Measurements from ENCODE around the gene PRKG1.

Gene PRKG1

DNA sequence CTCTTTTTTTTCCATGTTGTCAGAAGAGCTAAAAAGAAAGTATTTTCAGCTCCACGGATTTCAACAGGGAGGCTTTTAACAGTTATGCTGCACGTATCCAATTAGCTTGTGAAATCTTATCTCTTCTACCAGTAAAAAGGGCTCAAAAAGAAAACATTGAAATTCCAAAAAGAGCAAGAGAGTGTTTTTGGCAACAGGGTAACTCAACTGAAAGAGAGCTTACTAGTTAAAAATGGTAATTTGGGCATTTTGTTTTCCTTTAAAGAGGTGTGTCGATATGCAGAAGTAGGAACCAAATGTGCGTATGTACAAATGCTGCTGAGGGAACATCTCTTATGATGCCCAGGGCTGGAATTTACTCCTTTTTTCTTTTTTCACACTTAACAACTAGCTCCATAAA, 292.8 kb downstream of the PRKG1 start:
- TF ChIP-seq RAD21 (IDR thresholded peaks at IDR 0.05; ENCODE audit: low read depth) (no peak), EGR1 (IDR thresholded peaks at IDR 0.05) (no peak), CREB1 (IDR thresholded peaks at IDR 0.05; ENCODE audit: low read depth) (no peak), TAF1 (IDR thresholded peaks at IDR 0.05; ENCODE audit: low read depth) (no peak), TEAD4 (IDR thresholded peaks at IDR 0.05) (no peak), TCF12 (IDR thresholded peaks at IDR 0.05; ENCODE audit: low read depth) (no peak), FOXM1 (IDR thresholded peaks at IDR 0.05; ENCODE audit: borderline replicate concordance, low read depth) (no peak), ZBTB7A (IDR thresholded peaks at IDR 0.05; ENCODE audit: low read depth) (no peak), EP300 (IDR thresholded peaks at IDR 0.05; ENCODE audit: borderline replicate concordance) (no peak), NFIC (IDR thresholded peaks at IDR 0.05) (no peak), REST (IDR thresholded peaks at IDR 0.05; ENCODE audit: low read depth) (no peak)
- TF ChIP-seq, protein P1, sequence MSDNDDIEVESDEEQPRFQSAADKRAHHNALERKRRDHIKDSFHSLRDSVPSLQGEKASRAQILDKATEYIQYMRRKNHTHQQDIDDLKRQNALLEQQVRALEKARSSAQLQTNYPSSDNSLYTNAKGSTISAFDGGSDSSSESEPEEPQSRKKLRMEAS (IDR thresholded peaks at IDR 0.05), result no peak

DNA sequence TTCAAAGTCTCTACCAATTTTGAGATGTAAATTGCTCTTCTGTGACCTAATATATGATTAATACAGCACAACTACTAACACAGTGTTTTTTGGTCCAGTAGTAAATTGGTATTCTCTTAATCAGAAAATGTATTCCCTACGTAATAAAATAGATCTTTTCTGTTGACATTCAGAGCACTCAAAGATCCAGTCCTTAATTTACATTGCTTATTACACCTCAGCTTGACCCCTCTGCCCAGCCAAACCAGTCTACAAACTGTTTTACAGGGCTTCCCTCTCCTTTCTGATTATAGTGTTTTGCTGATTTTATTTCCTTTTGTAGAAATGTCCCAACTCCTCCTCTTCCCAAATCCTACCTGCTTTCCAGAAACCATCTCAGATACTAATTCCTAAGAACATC, 293.4 kb downstream of the PRKG1 start:
- TF ChIP-seq, protein P1 (IDR thresholded peaks at IDR 0.05), result no peak
- TF ChIP-seq REST (IDR thresholded peaks at IDR 0.05; ENCODE audit: low read depth), result no peak
- no peak for TF ChIP-seq ZBTB7A (IDR thresholded peaks at IDR 0.05; ENCODE audit: low read depth)
- TF ChIP-seq RAD21 (IDR thresholded peaks at IDR 0.05; ENCODE audit: low read depth), result no peak
- TF ChIP-seq CREB1 (IDR thresholded peaks at IDR 0.05; ENCODE audit: low read depth), result no peak
- no peak for TF ChIP-seq FOXM1 (IDR thresholded peaks at IDR 0.05; ENCODE audit: borderline replicate concordance, low read depth)
- no peak for TF ChIP-seq EGR1 (IDR thresholded peaks at IDR 0.05)
- TF ChIP-seq TCF12 (IDR thresholded peaks at IDR 0.05; ENCODE audit: low read depth), result no peak
- TF ChIP-seq NFIC (IDR thresholded peaks at IDR 0.05), result no peak
- no peak for TF ChIP-seq USF1 (IDR thresholded peaks at IDR 0.05)

GRCh38 chr10:51368943-51369342, 294.7 kb downstream of the PRKG1 start:
- no peak for TF ChIP-seq TCF12 (IDR thresholded peaks at IDR 0.05; ENCODE audit: low read depth)
- TF ChIP-seq RAD21 (IDR thresholded peaks at IDR 0.05; ENCODE audit: low read depth), result peak; percentile 8; the same call in 1 of the 2 replicates
- no peak for TF ChIP-seq REST (IDR thresholded peaks at IDR 0.05; ENCODE audit: low read depth)
- TF ChIP-seq ZBTB7A (IDR thresholded peaks at IDR 0.05; ENCODE audit: low read depth), result no peak
- TF ChIP-seq EGR1 (IDR thresholded peaks at IDR 0.05), result no peak

- TF ChIP-seq CEBPB (IDR thresholded peaks at IDR 0.05), result no peak
- no peak for TF ChIP-seq ZBTB7A (IDR thresholded peaks at IDR 0.05; ENCODE audit: low read depth)
- no peak for TF ChIP-seq TAF1 (IDR thresholded peaks at IDR 0.05; ENCODE audit: low read depth)
- TF ChIP-seq EP300 (IDR thresholded peaks at IDR 0.05; ENCODE audit: borderline replicate concordance), result no peak
- TF ChIP-seq FOXM1 (IDR thresholded peaks at IDR 0.05; ENCODE audit: borderline replicate concordance, low read depth), result no peak
- no peak for TF ChIP-seq USF1 (IDR thresholded peaks at IDR 0.05)
- no peak for TF ChIP-seq CREB1 (IDR thresholded peaks at IDR 0.05; ENCODE audit: low read depth)
- no peak for TF ChIP-seq RAD21 (IDR thresholded peaks at IDR 0.05; ENCODE audit: low read depth)
These were observed 295.6 kb downstream of the PRKG1 start for GRCh38 chr10:51369903-51370302.

GRCh38 chr10:51371743-51372142, 297.5 kb downstream of the PRKG1 start:
- TF ChIP-seq EGR1 (IDR thresholded peaks at IDR 0.05) (no peak), REST (IDR thresholded peaks at IDR 0.05; ENCODE audit: low read depth) (no peak), USF1 (IDR thresholded peaks at IDR 0.05) (no peak), FOXM1 (IDR thresholded peaks at IDR 0.05; ENCODE audit: borderline replicate concordance, low read depth) (no peak), RAD21 (IDR thresholded peaks at IDR 0.05; ENCODE audit: low read depth) (no peak), TAF1 (IDR thresholded peaks at IDR 0.05; ENCODE audit: low read depth) (no peak), CREB1 (IDR thresholded peaks at IDR 0.05; ENCODE audit: low read depth) (no peak), YY1 (IDR thresholded peaks at IDR 0.05; ENCODE audit: low read depth) (no peak), EP300 (IDR thresholded peaks at IDR 0.05; ENCODE audit: borderline replicate concordance) (no peak), NFIC (IDR thresholded peaks at IDR 0.05) (no peak), ZBTB7A (IDR thresholded peaks at IDR 0.05; ENCODE audit: low read depth) (no peak), CEBPB (IDR thresholded peaks at IDR 0.05) (no peak), TCF12 (IDR thresholded peaks at IDR 0.05; ENCODE audit: low read depth) (no peak), TEAD4 (IDR thresholded peaks at IDR 0.05) (no peak)
- TF ChIP-seq, protein P1 (IDR thresholded peaks at IDR 0.05), result no peak

Data from Ishikawa (cell line).